ENCODE results near the gene PDSS1. TPM values are rescaled to one million over a fixed set of nuclear protein-coding genes. Genes with fewer than 3 reads are reported as not detected.

PDSS1 gene
- total and polyA plus RNA-seq, 2 of the 13 experiments (the other 11 are each of a cell fraction or from before 2014, with no cell fraction given), result 18.7 to 19.3 TPM

DNA sequence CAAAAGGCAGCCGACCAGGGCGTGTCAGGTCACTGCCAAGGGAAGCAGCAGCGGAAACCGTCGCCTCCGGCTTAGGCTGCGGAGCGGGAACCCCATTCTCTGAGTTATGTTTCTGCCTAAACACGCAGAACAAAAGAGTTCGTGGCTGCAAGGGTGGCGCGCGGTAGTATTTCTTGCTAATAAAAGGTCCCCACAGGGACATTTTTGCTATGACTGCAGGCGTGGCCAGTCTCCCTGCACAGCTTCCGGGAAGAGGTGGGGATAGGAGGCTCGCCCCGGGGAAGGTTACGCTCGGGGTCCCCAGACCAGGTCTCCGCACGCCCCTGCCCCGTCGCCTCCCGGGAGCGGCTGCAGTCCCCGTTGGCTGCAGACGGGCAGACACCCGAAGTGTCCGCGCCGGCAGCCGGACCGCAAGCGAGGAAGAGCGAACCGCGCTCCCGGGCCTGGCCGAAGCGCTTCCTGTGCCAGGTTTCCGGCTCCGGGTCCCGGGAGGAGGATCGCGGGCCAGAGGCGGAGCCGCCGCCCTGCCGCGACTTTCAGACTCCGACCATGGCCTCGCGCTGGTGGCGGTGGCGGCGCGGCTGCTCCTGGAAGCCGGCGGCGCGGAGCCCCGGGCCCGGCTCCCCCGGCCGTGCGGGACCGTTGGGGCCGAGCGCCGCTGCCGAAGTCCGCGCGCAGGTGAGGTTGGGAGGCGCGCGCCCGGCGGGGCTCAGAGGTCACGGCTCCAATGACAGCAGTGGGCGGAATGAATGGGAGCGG, at the start of gene PDSS1 (continued):
- TF ChIP-seq, protein P1, sequence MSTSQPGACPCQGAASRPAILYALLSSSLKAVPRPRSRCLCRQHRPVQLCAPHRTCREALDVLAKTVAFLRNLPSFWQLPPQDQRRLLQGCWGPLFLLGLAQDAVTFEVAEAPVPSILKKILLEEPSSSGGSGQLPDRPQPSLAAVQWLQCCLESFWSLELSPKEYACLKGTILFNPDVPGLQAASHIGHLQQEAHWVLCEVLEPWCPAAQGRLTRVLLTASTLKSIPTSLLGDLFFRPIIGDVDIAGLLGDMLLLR (CRISPR knock-in tag; IDR thresholded peaks at IDR 0.05), result peak; percentile 63; the same call in 1 of the 2 replicates
- TF ChIP-seq ETV5 (CRISPR knock-in tag; IDR thresholded peaks at IDR 0.05; ENCODE audit: borderline replicate concordance), result peak; percentile 51
- TF ChIP-seq, protein P2, sequence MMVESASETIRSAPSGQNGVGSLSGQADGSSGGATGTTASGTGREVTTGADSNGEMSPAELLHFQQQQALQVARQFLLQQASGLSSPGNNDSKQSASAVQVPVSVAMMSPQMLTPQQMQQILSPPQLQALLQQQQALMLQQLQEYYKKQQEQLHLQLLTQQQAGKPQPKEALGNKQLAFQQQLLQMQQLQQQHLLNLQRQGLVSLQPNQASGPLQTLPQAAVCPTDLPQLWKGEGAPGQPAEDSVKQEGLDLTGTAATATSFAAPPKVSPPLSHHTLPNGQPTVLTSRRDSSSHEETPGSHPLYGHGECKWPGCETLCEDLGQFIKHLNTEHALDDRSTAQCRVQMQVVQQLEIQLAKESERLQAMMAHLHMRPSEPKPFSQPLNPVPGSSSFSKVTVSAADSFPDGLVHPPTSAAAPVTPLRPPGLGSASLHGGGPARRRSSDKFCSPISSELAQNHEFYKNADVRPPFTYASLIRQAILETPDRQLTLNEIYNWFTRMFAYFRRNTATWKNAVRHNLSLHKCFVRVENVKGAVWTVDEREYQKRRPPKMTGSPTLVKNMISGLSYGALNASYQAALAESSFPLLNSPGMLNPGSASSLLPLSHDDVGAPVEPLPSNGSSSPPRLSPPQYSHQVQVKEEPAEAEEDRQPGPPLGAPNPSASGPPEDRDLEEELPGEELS (CRISPR knock-in tag; IDR thresholded peaks at IDR 0.05), result no peak; the same call in 1 of the 2 replicates
- no peak for TF ChIP-seq FOXA3 (CRISPR knock-in tag; IDR thresholded peaks at IDR 0.05)
- peak in 1 of 2 experiments; percentile 51; a peak in 1 of 4 replicates for TF ChIP-seq KLF16 (CRISPR knock-in tag; IDR thresholded peaks at IDR 0.05)
- TF ChIP-seq HDAC6 (IDR thresholded peaks at IDR 0.05; ENCODE audit: low read depth, low read length), result no peak
- 0 out of 2 replicates have a peak, but pooled peaks have one; percentile 49 for TF ChIP-seq RORA (CRISPR knock-in tag; IDR thresholded peaks at IDR 0.05)
- TF ChIP-seq JARID2 (CRISPR knock-in tag; IDR thresholded peaks at IDR 0.05; ENCODE audit: insufficient replicate concordance), result no peak
- no peak for TF ChIP-seq SMARCC2 (IDR thresholded peaks at IDR 0.05)
- TF ChIP-seq, protein P3, sequence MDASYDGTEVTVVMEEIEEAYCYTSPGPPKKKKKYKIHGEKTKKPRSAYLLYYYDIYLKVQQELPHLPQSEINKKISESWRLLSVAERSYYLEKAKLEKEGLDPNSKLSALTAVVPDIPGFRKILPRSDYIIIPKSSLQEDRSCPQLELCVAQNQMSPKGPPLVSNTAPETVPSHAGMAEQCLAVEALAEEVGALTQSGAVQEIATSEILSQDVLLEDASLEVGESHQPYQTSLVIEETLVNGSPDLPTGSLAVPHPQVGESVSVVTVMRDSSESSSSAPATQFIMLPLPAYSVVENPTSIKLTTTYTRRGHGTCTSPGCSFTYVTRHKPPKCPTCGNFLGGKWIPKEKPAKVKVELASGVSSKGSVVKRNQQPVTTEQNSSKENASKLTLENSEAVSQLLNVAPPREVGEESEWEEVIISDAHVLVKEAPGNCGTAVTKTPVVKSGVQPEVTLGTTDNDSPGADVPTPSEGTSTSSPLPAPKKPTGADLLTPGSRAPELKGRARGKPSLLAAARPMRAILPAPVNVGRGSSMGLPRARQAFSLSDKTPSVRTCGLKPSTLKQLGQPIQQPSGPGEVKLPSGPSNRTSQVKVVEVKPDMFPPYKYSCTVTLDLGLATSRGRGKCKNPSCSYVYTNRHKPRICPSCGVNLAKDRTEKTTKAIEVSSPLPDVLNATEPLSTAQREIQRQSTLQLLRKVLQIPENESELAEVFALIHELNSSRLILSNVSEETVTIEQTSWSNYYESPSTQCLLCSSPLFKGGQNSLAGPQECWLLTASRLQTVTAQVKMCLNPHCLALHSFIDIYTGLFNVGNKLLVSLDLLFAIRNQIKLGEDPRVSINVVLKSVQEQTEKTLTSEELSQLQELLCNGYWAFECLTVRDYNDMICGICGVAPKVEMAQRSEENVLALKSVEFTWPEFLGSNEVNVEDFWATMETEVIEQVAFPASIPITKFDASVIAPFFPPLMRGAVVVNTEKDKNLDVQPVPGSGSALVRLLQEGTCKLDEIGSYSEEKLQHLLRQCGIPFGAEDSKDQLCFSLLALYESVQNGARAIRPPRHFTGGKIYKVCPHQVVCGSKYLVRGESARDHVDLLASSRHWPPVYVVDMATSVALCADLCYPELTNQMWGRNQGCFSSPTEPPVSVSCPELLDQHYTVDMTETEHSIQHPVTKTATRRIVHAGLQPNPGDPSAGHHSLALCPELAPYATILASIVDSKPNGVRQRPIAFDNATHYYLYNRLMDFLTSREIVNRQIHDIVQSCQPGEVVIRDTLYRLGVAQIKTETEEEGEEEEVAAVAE (CRISPR knock-in tag; IDR thresholded peaks at IDR 0.05; ENCODE audit: borderline replicate concordance), result no peak
- TF ChIP-seq ZNF550 (CRISPR knock-in tag; IDR thresholded peaks at IDR 0.05; ENCODE audit: borderline replicate concordance), result no peak
- TF ChIP-seq ZNF510 (CRISPR knock-in tag; IDR thresholded peaks at IDR 0.05; ENCODE audit: low read depth), result no peak
- TF ChIP-seq, protein P4, sequence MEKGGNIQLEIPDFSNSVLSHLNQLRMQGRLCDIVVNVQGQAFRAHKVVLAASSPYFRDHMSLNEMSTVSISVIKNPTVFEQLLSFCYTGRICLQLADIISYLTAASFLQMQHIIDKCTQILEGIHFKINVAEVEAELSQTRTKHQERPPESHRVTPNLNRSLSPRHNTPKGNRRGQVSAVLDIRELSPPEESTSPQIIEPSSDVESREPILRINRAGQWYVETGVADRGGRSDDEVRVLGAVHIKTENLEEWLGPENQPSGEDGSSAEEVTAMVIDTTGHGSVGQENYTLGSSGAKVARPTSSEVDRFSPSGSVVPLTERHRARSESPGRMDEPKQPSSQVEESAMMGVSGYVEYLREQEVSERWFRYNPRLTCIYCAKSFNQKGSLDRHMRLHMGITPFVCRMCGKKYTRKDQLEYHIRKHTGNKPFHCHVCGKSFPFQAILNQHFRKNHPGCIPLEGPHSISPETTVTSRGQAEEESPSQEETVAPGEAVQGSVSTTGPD (CRISPR knock-in tag; IDR thresholded peaks at IDR 0.05), result no peak
- no peak for TF ChIP-seq PAF1 (CRISPR knock-in tag; IDR thresholded peaks at IDR 0.05)
- no peak for TF ChIP-seq ONECUT2 (CRISPR knock-in tag; IDR thresholded peaks at IDR 0.05)
- TF ChIP-seq, protein P5, sequence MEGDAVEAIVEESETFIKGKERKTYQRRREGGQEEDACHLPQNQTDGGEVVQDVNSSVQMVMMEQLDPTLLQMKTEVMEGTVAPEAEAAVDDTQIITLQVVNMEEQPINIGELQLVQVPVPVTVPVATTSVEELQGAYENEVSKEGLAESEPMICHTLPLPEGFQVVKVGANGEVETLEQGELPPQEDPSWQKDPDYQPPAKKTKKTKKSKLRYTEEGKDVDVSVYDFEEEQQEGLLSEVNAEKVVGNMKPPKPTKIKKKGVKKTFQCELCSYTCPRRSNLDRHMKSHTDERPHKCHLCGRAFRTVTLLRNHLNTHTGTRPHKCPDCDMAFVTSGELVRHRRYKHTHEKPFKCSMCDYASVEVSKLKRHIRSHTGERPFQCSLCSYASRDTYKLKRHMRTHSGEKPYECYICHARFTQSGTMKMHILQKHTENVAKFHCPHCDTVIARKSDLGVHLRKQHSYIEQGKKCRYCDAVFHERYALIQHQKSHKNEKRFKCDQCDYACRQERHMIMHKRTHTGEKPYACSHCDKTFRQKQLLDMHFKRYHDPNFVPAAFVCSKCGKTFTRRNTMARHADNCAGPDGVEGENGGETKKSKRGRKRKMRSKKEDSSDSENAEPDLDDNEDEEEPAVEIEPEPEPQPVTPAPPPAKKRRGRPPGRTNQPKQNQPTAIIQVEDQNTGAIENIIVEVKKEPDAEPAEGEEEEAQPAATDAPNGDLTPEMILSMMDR (CRISPR knock-in tag; IDR thresholded peaks at IDR 0.05), result no peak
- no peak for TF ChIP-seq ZNF282 (IDR thresholded peaks at IDR 0.05; ENCODE audit: partially characterized antibody)
- TF ChIP-seq ZFP41 (CRISPR knock-in tag; IDR thresholded peaks at IDR 0.05; ENCODE audit: borderline replicate concordance), result 0 out of 2 replicates have a peak, but pooled peaks have one; percentile 23
- no peak; the same call in none of the 2 replicates for TF ChIP-seq PHF21A (CRISPR knock-in tag; IDR thresholded peaks at IDR 0.05)

Measured in HepG2 (cell line).